Stimulated activated CD8-positive, alpha-beta memory T cell treated with anti-CD3 and anti-CD28 coated beads, Interleukin-15, amount 100 ng/mL, for 1 hour (primary cell): ENCODE results near the gene MPST.

Source experiments
- DNase-seq: peaks from one replicate; pipeline ENCODE4 v3.0.0-alpha.2; 2020; ENCODE audit warnings: low read depth

The MPST gene

GRCh38 chr22:37001826-37002225, 17.7 kb upstream of the MPST start:
- no peak for DNase-seq

- DNase-seq = no peak
These were observed 16.9 kb upstream of the MPST start for GRCh38 chr22:37002633-37003032.

GRCh38 chr22:37007651-37008050, 11.9 kb upstream of the MPST start:
- no peak for DNase-seq

- no peak for DNase-seq
These were observed 11.2 kb upstream of the MPST start for GRCh38 chr22:37008365-37008764.

- DNase-seq = no peak
These were observed 10.1 kb upstream of the MPST start for GRCh38 chr22:37009490-37009889.

GRCh38 chr22:37010174-37010573, 9.4 kb upstream of the MPST start:
- no peak for DNase-seq

GRCh38 chr22:37010976-37011375, 8.6 kb upstream of the MPST start:
- DNase-seq = no peak

GRCh38 chr22:37011472-37011871, 8.1 kb upstream of the MPST start:
- DNase-seq = no peak

- DNase-seq = no peak
These were observed 7.2 kb upstream of the MPST start for GRCh38 chr22:37012262-37012904.

GRCh38 chr22:37012956-37013355, 6.6 kb upstream of the MPST start:
- no peak for DNase-seq

GRCh38 chr22:37014415-37014806, 5.1 kb upstream of the MPST start:
- DNase-seq = no peak

GRCh38 chr22:37014835-37015586, 4.5 kb upstream of the MPST start:
- DNase-seq = no peak

- no peak for DNase-seq
These were observed 4.0 kb upstream of the MPST start for GRCh38 chr22:37015587-37015878.

GRCh38 chr22:37016134-37016910, 3.2 kb upstream of the MPST start:
- DNase-seq = no peak

GRCh38 chr22:37017356-37017755, 2.2 kb upstream of the MPST start:
- DNase-seq = no peak

GRCh38 chr22:37018086-37018814, 1.3 kb upstream of the MPST start:
- no peak for DNase-seq

GRCh38 chr22:37018815-37019308, 680 bp upstream of the MPST start:
- DNase-seq = no peak

GRCh38 chr22:37020192-37020479, 594 bp downstream of the MPST start:
- no peak for DNase-seq

GRCh38 chr22:37021041-37021440, 1.5 kb downstream of the MPST start:
- DNase-seq = no peak

GRCh38 chr22:37021710-37022482, 2.4 kb downstream of the MPST start:
- no peak for DNase-seq

- no peak for DNase-seq
These were observed 3.2 kb downstream of the MPST start for GRCh38 chr22:37022483-37023337.
